Mesendoderm (in vitro differentiated cells): ENCODE measurements around the gene HLCS.

ENCODE experiments used
- DNase-seq: peaks from one replicate; pipeline ENCODE4 v3.0.0; 2013
- H2AK5ac ChIP-seq: 2 replicates; pipeline ENCODE4 v1.6.1; 2013; ENCODE audit warnings: low read length, inconsistent platforms
- H2BK120ac ChIP-seq: 2 replicates; pipeline ENCODE4 v1.6.1; 2013; ENCODE audit warnings: low read depth, mild to moderate bottlenecking, low read length, moderate library complexity, mixed read lengths
- H2BK15ac ChIP-seq: replicated peaks from 2 replicates; pipeline ENCODE4 v1.6.1; 2013; ENCODE audit warnings: low read depth, mild to moderate bottlenecking, moderate library complexity
- H2BK5ac ChIP-seq: 2 replicates; pipeline ENCODE4 v1.6.1; 2013; ENCODE audit warnings: low read length, inconsistent platforms
- H3K18ac ChIP-seq: 2 replicates; pipeline ENCODE4 v1.6.1; 2013; ENCODE audit warnings: mild to moderate bottlenecking, low read length, mixed read lengths
- H3K23ac ChIP-seq: one replicate; pipeline ENCODE4 v1.6.1; 2013; ENCODE audit warnings: low read length
- H3K27ac ChIP-seq: 2 replicates; pipeline ENCODE4 v1.5.1; 2013; ENCODE audit warnings: low read depth, mild to moderate bottlenecking, inconsistent platforms, low read length, moderate library complexity
- H3K27me3 ChIP-seq: 2 replicates; pipeline ENCODE4 v1.6.1; 2013; ENCODE audit warnings: low read length, control low read depth, mild to moderate bottlenecking, inconsistent platforms; ENCODE audit not compliant: insufficient read depth, poor library complexity
- H3K36me3 ChIP-seq: 2 replicates; pipeline ENCODE4 v1.6.1; 2013; ENCODE audit warnings: low read length, inconsistent platforms; ENCODE audit not compliant: control insufficient read depth, insufficient read depth
- H3K4ac ChIP-seq: one replicate; pipeline ENCODE4 v1.6.1; 2013; ENCODE audit warnings: low read depth, mild to moderate bottlenecking, low read length, moderate library complexity
- H3K4me1 ChIP-seq: 2 replicates; pipeline ENCODE4 v1.6.1; 2013; ENCODE audit warnings: low read depth, low read length, inconsistent platforms; ENCODE audit not compliant: control insufficient read depth
- H3K4me2 ChIP-seq: 2 replicates; pipeline ENCODE4 v1.6.1; 2013; ENCODE audit warnings: low read length
- H3K4me3 ChIP-seq: 2 replicates; pipeline ENCODE4 v1.5.1; 2013; ENCODE audit warnings: mild to moderate bottlenecking, low read length
- H3K56ac ChIP-seq: one replicate; pipeline ENCODE4 v1.6.1; 2013; ENCODE audit warnings: low read length
- H3K79me1 ChIP-seq: 2 replicates; pipeline ENCODE4 v1.6.1; 2013; ENCODE audit warnings: low read length, inconsistent platforms
- H3K79me2 ChIP-seq: 2 replicates; pipeline ENCODE4 v1.6.1; 2013; ENCODE audit warnings: mild to moderate bottlenecking, low read length; ENCODE audit not compliant: control insufficient read depth, insufficient read depth
- H3K9ac ChIP-seq: 2 replicates; pipeline ENCODE4 v1.6.1; 2013; ENCODE audit warnings: low read length, inconsistent platforms
- H4K5ac ChIP-seq: one replicate; pipeline ENCODE4 v1.6.1; 2013; ENCODE audit warnings: low read length
- H4K8ac ChIP-seq: one replicate; pipeline ENCODE4 v1.6.1; 2013; ENCODE audit warnings: low read depth, mild to moderate bottlenecking, control low read depth, low read length, moderate library complexity
- WGBS: extraction: QIAGEN DNeasy Blood & Tissue Kit; methylation state at CpG from one replicate; pipeline ENCODE4 v1.1.7; 2013; ENCODE audit warnings: low lambda C conversion rate, missing lambda C conversion rate; ENCODE audit not compliant: insufficient coverage; ENCODE audit errors: extremely low coverage; 5-methylcytosine and 5-hydroxymethylcytosine counted together

HLCS gene

DNA sequence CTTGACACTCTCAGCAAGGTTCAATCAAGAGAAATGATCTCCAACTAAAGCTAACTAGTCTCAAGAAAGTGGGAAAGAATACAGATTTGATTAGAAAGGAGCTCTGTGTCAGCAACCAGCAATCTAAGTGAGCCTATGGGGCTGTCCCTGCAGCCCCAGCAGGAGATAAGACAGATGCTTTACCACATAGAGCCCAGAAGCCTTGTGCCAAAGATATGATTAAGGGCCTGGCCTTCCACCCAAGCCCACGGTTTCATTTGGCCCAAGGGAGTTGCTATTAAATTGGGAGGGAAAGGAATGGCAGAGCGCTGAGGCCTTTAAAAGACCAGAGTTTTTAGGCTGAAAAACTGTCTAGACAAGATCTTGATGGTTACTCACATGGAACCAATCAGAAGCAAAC, 74.8 kb downstream of the HLCS start:
- H3K36me3 ChIP-seq, result no peaks in the 10 kb centered on the region
- H3K56ac ChIP-seq, result no peak overlapping the region
- H3K79me1 ChIP-seq, result no peaks in the 10 kb centered on the region
- no peak overlapping the region for H2BK5ac ChIP-seq
- no peak overlapping the region for H3K9ac ChIP-seq
- no peak overlapping the region for H2BK15ac ChIP-seq
- DNase-seq, result peak; percentile 14
- no peaks in the 10 kb centered on the region for H3K27me3 ChIP-seq
- no peak overlapping the region for H3K4me3 ChIP-seq
- H3K23ac ChIP-seq, result no peak overlapping the region
- WGBS, result no CpG with 5 or more reads among the region's 2 CpGs
- H3K4me1 ChIP-seq, result no peaks in the 10 kb centered on the region
- no peak overlapping the region for H4K8ac ChIP-seq
- no peak overlapping the region for H2AK5ac ChIP-seq
- H3K18ac ChIP-seq, result no peak overlapping the region
- no peak overlapping the region for H2BK120ac ChIP-seq
- no peak overlapping the region for H3K27ac ChIP-seq
- no peak overlapping the region for H3K4me2 ChIP-seq
- H3K4ac ChIP-seq, result no peak overlapping the region
- no peak overlapping the region for H4K5ac ChIP-seq
- H3K79me2 ChIP-seq, result no peaks in the 10 kb centered on the region

DNA sequence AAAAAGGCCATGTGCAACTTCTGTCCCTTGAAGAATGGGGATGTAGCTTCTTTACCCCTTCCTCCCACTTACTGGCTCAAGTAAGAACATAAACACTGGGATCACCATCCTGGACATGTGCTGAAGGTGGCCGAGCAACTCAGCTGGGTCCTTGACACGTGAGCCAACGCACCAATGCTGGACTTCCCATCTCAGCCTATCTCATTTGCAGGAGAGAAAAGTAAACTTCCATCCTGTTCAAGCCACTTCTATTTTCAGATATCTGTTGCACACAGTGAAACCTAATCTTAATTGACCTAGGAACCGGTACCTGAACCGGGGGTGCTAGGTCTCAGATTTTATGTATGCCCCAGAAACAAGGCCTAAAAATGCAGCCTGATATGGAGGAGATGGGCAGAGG, 75.3 kb downstream of the HLCS start:
- Histone ChIP-seq H2AK5ac (no peak overlapping the region), H3K56ac (no peak overlapping the region), H2BK15ac (no peak overlapping the region), H2BK5ac (no peak overlapping the region), H3K4ac (no peak overlapping the region), H3K27ac (no peak overlapping the region), H4K5ac (no peak overlapping the region), H3K4me1 (no peaks in the 10 kb centered on the region), H3K4me3 (no peak overlapping the region), H3K27me3 (no peaks in the 10 kb centered on the region), H3K9ac (no peak overlapping the region), H4K8ac (no peak overlapping the region), H3K18ac (no peak overlapping the region), H3K23ac (no peak overlapping the region), H2BK120ac (no peak overlapping the region), H3K4me2 (no peak overlapping the region), H3K36me3 (no peaks in the 10 kb centered on the region), H3K79me1 (no peaks in the 10 kb centered on the region), H3K79me2 (no peaks in the 10 kb centered on the region)
- no CpG with 5 or more reads among the region's 5 CpGs for WGBS
- DNase-seq, result no peak

DNA sequence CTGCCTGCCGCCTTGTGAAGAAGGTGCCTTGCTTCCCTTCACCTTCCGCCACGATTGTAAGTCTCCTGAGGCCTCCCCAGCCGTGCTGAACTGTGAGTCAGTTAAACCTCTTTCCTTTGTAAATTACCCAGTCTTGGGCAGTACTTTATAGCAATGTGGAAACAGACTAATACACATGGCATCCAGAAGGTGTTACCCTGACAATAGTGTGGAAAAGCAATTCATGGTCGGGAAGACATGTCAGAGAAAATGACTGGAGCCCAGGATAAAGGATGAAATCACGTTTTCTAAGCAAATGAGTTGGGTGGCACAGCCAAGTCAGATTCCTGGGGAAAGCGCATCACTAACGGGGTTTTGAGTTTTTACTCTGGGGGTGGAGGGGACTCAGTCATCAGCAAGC, 76.4 kb downstream of the HLCS start:
- no CpG with 5 or more reads among the region's 8 CpGs for whole genome bisulfite sequencing
- Histone ChIP-seq H3K4me2 (no peak overlapping the region), H3K23ac (no peak overlapping the region), H3K4me3 (no peak overlapping the region), H3K56ac (no peak overlapping the region), H2BK120ac (no peak overlapping the region), H3K79me1 (no peaks in the 10 kb centered on the region), H2BK15ac (no peak overlapping the region), H3K79me2 (no peaks in the 10 kb centered on the region), H2AK5ac (no peak overlapping the region), H3K9ac (no peak overlapping the region), H3K4ac (no peak overlapping the region), H4K8ac (no peak overlapping the region), H3K18ac (no peak overlapping the region), H3K36me3 (no peaks in the 10 kb centered on the region), H2BK5ac (no peak overlapping the region), H3K27me3 (no peaks in the 10 kb centered on the region), H3K4me1 (no peaks in the 10 kb centered on the region), H3K27ac (no peak overlapping the region), H4K5ac (no peak overlapping the region)
- no peak for DNase-seq

GRCh38 chr21:36889401-36889800, 77.1 kb downstream of the HLCS start:
- Histone ChIP-seq H4K5ac (no peak overlapping the region), H3K4me3 (no peak overlapping the region), H3K56ac (no peak overlapping the region), H2AK5ac (no peak overlapping the region), H3K27ac (no peak overlapping the region), H3K79me1 (no peaks in the 10 kb centered on the region), H3K9ac (no peak overlapping the region), H3K4ac (no peak overlapping the region), H3K18ac (no peak overlapping the region), H3K23ac (no peak overlapping the region), H2BK120ac (no peak overlapping the region), H3K4me2 (no peak overlapping the region), H3K27me3 (no peaks in the 10 kb centered on the region), H2BK15ac (no peak overlapping the region), H3K4me1 (no peaks in the 10 kb centered on the region), H2BK5ac (no peak overlapping the region), H3K36me3 (no peaks in the 10 kb centered on the region), H4K8ac (no peak overlapping the region), H3K79me2 (no peaks in the 10 kb centered on the region)
- no peak for DNase-seq
- no CpG with 5 or more reads among the region's 2 CpGs for whole genome bisulfite sequencing

DNA sequence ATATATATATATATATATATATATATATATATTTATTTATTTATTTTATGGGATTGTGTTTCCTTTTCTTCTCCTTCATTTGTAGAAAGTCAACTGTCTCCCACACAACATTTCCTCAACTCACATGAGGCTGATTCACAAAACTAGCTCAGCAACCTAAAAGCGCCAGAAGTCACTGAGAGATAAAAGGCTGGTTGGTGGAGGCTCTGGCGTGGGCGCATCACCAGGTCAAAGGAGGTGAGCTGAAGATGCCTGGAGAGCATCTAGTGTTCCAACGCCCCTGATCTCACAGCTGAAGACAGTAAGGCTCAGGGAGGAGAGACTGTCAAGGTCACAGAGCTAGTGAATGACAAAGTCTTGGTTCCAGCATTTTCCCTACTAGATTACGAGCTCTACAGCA, 78.0 kb downstream of the HLCS start:
- Histone ChIP-seq H2BK5ac (no peak overlapping the region), H3K18ac (no peak overlapping the region), H3K4me1 (no peaks in the 10 kb centered on the region), H3K56ac (no peak overlapping the region), H3K4ac (no peak overlapping the region), H3K23ac (no peak overlapping the region), H3K36me3 (no peaks in the 10 kb centered on the region), H4K5ac (no peak overlapping the region), H4K8ac (no peak overlapping the region), H2AK5ac (no peak overlapping the region), H3K9ac (no peak overlapping the region), H3K4me3 (no peak overlapping the region), H3K27me3 (no peaks in the 10 kb centered on the region), H3K4me2 (no peak overlapping the region), H2BK120ac (no peak overlapping the region), H3K79me1 (no peaks in the 10 kb centered on the region), H3K27ac (no peak overlapping the region), H3K79me2 (no peaks in the 10 kb centered on the region), H2BK15ac (no peak overlapping the region)
- no peak for DNase-seq
- no CpG with 5 or more reads among the region's 5 CpGs for WGBS

DNA sequence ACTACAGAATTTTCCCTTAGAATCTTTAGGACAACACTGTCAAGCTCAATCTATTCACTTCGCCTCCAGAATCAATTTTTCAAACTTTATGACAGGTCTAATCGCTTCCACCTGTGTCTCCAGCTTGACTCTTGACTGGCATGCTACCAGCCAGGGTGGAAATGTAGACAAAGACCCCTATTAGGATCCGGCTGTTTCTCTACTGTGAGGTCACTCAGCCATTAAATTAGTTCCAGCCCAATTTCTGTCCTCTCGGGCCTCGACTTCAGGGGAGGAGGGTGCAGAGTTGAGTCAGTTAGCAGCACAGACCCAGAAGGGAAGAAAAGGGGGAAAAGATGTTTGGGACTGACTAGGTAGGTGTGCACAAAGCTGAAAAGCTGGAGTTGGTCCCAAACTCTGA, 78.5 kb downstream of the HLCS start:
- Histone ChIP-seq H3K23ac (no peak overlapping the region), H2BK15ac (no peak overlapping the region), H3K4me1 (no peaks in the 10 kb centered on the region), H3K4ac (no peak overlapping the region), H2AK5ac (no peak overlapping the region), H3K79me2 (no peaks in the 10 kb centered on the region), H2BK120ac (no peak overlapping the region), H3K27me3 (no peaks in the 10 kb centered on the region), H3K36me3 (no peaks in the 10 kb centered on the region), H3K4me3 (no peak overlapping the region), H4K5ac (no peak overlapping the region), H3K56ac (no peak overlapping the region), H3K79me1 (no peaks in the 10 kb centered on the region), H3K27ac (no peak overlapping the region), H2BK5ac (no peak overlapping the region), H3K18ac (no peak overlapping the region), H3K9ac (no peak overlapping the region), H4K8ac (no peak overlapping the region), H3K4me2 (no peak overlapping the region)
- DNase-seq, result no peak
- no CpG with 5 or more reads among the region's 5 CpGs for WGBS
